PC-3 (cell line): ENCODE measurements around the gene CD226. TPM values are rescaled to one million over a fixed set of nuclear protein-coding genes. Genes with fewer than 3 reads are reported as not detected.

ENCODE experiments used
- ATAC-seq: fragments of 200-7000 bp; cut with Tn5 transposase; 2 replicates; pipeline ENCODE4 v1.9.1; 2020; ENCODE audit warnings: mild to moderate bottlenecking, moderate library complexity
- BruUV-seq: library from RNA; stranded (reverse); fragments of 400-500 nt; replicated peaks from 2 replicates; lab custom pipeline; 2021; lab: Mats Ljungman, UMichigan
- CTCF ChIA-PET: fragments of 300-600 bp; sonication (Branson Sonifier 250); formaldehyde crosslinking; loops from one replicate; lab custom pipeline; 2022; ENCODE audit warnings: antibody characterized with exemption; lab: Charles Lee
- POLR2A ChIA-PET: fragments of 300-600 bp; sonication (Branson Sonifier 250); formaldehyde crosslinking; loops from one replicate; lab custom pipeline; 2022; ENCODE audit warnings: antibody characterized with exemption; ENCODE audit not compliant: unreplicated experiment; lab: Charles Lee
- DNase-seq: peaks from one replicate; pipeline ENCODE4 v3.0.0-alpha.2; 2015
- H2AFZ ChIP-seq: fragments of 300-600 bp; sonication (generic); 2 replicates; pipeline ENCODE4 v1.6.0; 2016; ENCODE audit warnings: antibody characterized with exemption, low read length
- H3F3A ChIP-seq: fragments of 300-600 bp; sonication (generic); one replicate; pipeline ENCODE4 v1.6.0; 2017; ENCODE audit warnings: antibody characterized with exemption, low read length, control low read depth, mild to moderate bottlenecking; ENCODE audit not compliant: unreplicated experiment
- H3K27ac ChIP-seq: fragments of 300-600 bp; sonication (generic); 2 replicates; pipeline ENCODE4 v1.5.1; 2016; ENCODE audit warnings: mild to moderate bottlenecking, low read length
- H3K27me3 ChIP-seq: fragments of 300-600 bp; sonication (generic); 2 replicates; pipeline ENCODE4 v1.6.1; 2016; ENCODE audit warnings: low read length, mixed read lengths
- H3K36me3 ChIP-seq: fragments of 300-600 bp; sonication (generic); 2 replicates; pipeline ENCODE4 v1.6.1; 2016; ENCODE audit warnings: low read depth, mixed run types, low read length, mixed read lengths
- H3K4me1 ChIP-seq: fragments of 300-600 bp; sonication (generic); 2 replicates; pipeline ENCODE4 v1.5.1; 2016; ENCODE audit warnings: low read length; ENCODE audit not compliant: insufficient read depth
- H3K4me2 ChIP-seq: fragments of 300-600 bp; sonication (generic); 2 replicates; pipeline ENCODE4 v1.6.0; 2016; ENCODE audit warnings: low read length
- H3K4me3 ChIP-seq: fragments of 300-600 bp; sonication (generic); 2 replicates; pipeline ENCODE4 v1.5.1; 2016; ENCODE audit warnings: mild to moderate bottlenecking, low read length, mixed read lengths
- H3K79me2 ChIP-seq: fragments of 300-600 bp; sonication (generic); 2 replicates; pipeline ENCODE4 v1.6.1; 2017; ENCODE audit warnings: low read length, mixed read lengths
- H3K9ac ChIP-seq: fragments of 300-600 bp; sonication (generic); 2 replicates; pipeline ENCODE4 v1.6.0; 2016; ENCODE audit warnings: mild to moderate bottlenecking, low read length
- H3K9me2 ChIP-seq: fragments of 300-600 bp; sonication (generic); replicated peaks from 2 replicates; pipeline ENCODE4 v1.6.1; 2016; ENCODE audit warnings: mixed run types, low read length, mixed read lengths
- H3K9me3 ChIP-seq: fragments of 300-600 bp; sonication (generic); 2 replicates; pipeline ENCODE4 v1.6.1; 2016; ENCODE audit warnings: low read length, mixed read lengths
- H4K20me1 ChIP-seq: fragments of 300-600 bp; sonication (generic); 2 replicates; pipeline ENCODE4 v1.6.1; 2016; ENCODE audit warnings: low read length, mixed read lengths
- CTCF ChIP-seq: fragments of 300-600 bp; sonication (generic); conservative IDR thresholded peaks from 2 replicates; pipeline ENCODE4 v1.5.1; 2017; ENCODE audit warnings: antibody characterized with exemption, low read depth, mild to moderate bottlenecking, low read length
- EZH2 ChIP-seq: fragments of 300-600 bp; sonication (generic); IDR thresholded peaks from one replicate; pipeline ENCODE4 v1.6.1; 2017; ENCODE audit warnings: antibody characterized with exemption, mild to moderate bottlenecking, low read length; ENCODE audit not compliant: unreplicated experiment
- EZH2phosphoT487 ChIP-seq: fragments of 300-600 bp; sonication (generic); IDR thresholded peaks from 2 replicates; pipeline ENCODE4 v1.6.1; 2018; ENCODE audit warnings: mild to moderate bottlenecking, antibody characterized with exemption, low read length, borderline replicate concordance
- intact Hi-C: fragments of 100-400 bp; cut with micrococcal nuclease; formaldehyde crosslinking; loops from 2 replicates; pipeline ENCODE4 v1.9.0; 2023
- total RNA-seq: library from RNA; depleted of rRNA; stranded (reverse); fragments of >200 nt; gene quantifications from 2 replicates; pipeline ENCODE4 v1.2.3, GENCODE V29; 2014

CD226 gene
- total RNA-seq, 1 experiment from 2014 or later: 0.26 TPM

DNA sequence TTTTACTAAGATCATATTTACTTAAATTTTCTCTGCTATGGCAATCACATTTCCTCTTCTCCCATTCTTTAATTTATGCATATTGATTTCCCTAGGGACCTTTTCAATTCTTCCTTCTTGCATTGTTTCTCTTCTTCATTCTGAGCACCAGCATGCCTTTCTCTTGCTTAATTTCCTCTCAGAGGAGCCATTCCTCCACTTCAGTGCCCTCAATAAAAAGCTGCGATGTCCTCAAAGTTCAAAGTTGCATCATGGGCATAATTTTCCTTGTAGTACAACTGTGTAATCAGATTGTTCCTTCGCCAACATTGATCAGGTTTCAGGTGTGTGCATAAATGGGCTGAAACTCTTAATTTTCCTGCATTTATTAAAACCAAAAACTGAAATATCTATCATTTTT, 21.8 kb upstream of the CD226 start:
- no peak for DNase-seq
- H3K4me1 ChIP-seq: no peaks in the 10 kb centered on the region
- H3K9ac ChIP-seq: no peak overlapping the region
- ChIA-PET POLR2A (no interaction called here), CTCF (no interaction called here)
- H2AFZ ChIP-seq: no peak overlapping the region
- no peaks in the 10 kb centered on the region for H3K9me2 ChIP-seq
- intact Hi-C loops: no loop called here
- BruUV-seq: no TSS peak
- H3F3A ChIP-seq: no peaks in the 10 kb centered on the region
- no peaks in the 10 kb centered on the region for H4K20me1 ChIP-seq
- no peaks in the 10 kb centered on the region for H3K27me3 ChIP-seq
- H3K4me2 ChIP-seq: no peak overlapping the region
- TF ChIP-seq EZH2phosphoT487 (no peak), EZH2 (no peak), CTCF (no peak)
- no peak overlapping the region for H3K27ac ChIP-seq
- no peaks in the 10 kb centered on the region for H3K9me3 ChIP-seq
- no peak for ATAC-seq
- H3K79me2 ChIP-seq: no peaks in the 10 kb centered on the region
- H3K4me3 ChIP-seq: no peak overlapping the region
- H3K36me3 ChIP-seq: no peaks in the 10 kb centered on the region

GRCh38 chr18:69968039-69968438, 20.4 kb upstream of the CD226 start:
- BruUV-seq: no TSS peak
- ChIA-PET CTCF (no interaction called here), POLR2A (no interaction called here)
- no peaks in the 10 kb centered on the region for H3K4me1 ChIP-seq
- H3F3A ChIP-seq: no peaks in the 10 kb centered on the region
- TF ChIP-seq EZH2phosphoT487 (no peak), EZH2 (no peak), CTCF (no peak)
- ATAC-seq: no peak
- intact Hi-C loops: no loop called here
- DNase-seq: no peak
- no peak overlapping the region for H2AFZ ChIP-seq
- no peak overlapping the region for H3K4me3 ChIP-seq
- no peaks in the 10 kb centered on the region for H3K27me3 ChIP-seq
- no peak overlapping the region for H3K27ac ChIP-seq
- no peaks in the 10 kb centered on the region for H3K9me3 ChIP-seq
- no peak overlapping the region for H3K4me2 ChIP-seq
- no peaks in the 10 kb centered on the region for H4K20me1 ChIP-seq
- H3K79me2 ChIP-seq: no peaks in the 10 kb centered on the region
- H3K9ac ChIP-seq: no peak overlapping the region
- H3K36me3 ChIP-seq: no peaks in the 10 kb centered on the region
- no peaks in the 10 kb centered on the region for H3K9me2 ChIP-seq

GRCh38 chr18:69963196-69963595, 15.5 kb upstream of the CD226 start:
- H3K36me3 ChIP-seq: no peaks in the 10 kb centered on the region
- intact Hi-C loops: no loop called here
- H3K27me3 ChIP-seq: no peaks in the 10 kb centered on the region
- no TSS peak for BruUV-seq
- H3K9ac ChIP-seq: no peak overlapping the region
- H2AFZ ChIP-seq: no peak overlapping the region
- H3K4me2 ChIP-seq: no peak overlapping the region
- no peak overlapping the region for H3K4me3 ChIP-seq
- no peak for DNase-seq
- no peaks in the 10 kb centered on the region for H3K9me3 ChIP-seq
- H4K20me1 ChIP-seq: no peaks in the 10 kb centered on the region
- POLR2A ChIA-PET: no interaction called here
- no peak for TF ChIP-seq EZH2phosphoT487
- no peak for TF ChIP-seq CTCF
- no peak for TF ChIP-seq EZH2
- CTCF ChIA-PET: no interaction called here
- no peaks in the 10 kb centered on the region for H3K4me1 ChIP-seq
- H3F3A ChIP-seq: no peaks in the 10 kb centered on the region
- no peaks in the 10 kb centered on the region for H3K79me2 ChIP-seq
- no peak for ATAC-seq
- no peak overlapping the region for H3K27ac ChIP-seq
- H3K9me2 ChIP-seq: no peaks in the 10 kb centered on the region
